Central memory CD8-positive, alpha-beta T cell (primary cell): ENCODE measurements around the gene KIFC1.
"Not testable (repeated sequence)": the region's sequence is repeated elsewhere in the genome, so short reads cannot be mapped to it uniquely, and the experiment has no call there.

ENCODE experiments used
- ATAC-seq: fragments of 150-1000 bp; cut with Tn5 transposase; replicated peaks from 2 replicates; pipeline ENCODE4 v1.10.0; 2022; ENCODE audit warnings: mild to moderate bottlenecking, moderate FRiP score, moderate number of reproducible peaks; ENCODE audit not compliant: poor library complexity, severe bottlenecking; ENCODE audit errors: extremely low read depth
- DNase-seq, 2 donors: peaks; one replicate each; pipeline ENCODE4 v3.0.0; 2021; ENCODE audit warnings: low spot score in 2 of 2
- H3K27ac Mint-ChIP-seq: one replicate; pipeline ENCODE4 v1.8.0; 2022; ENCODE audit warnings: low read depth, mild to moderate bottlenecking, moderate library complexity, mixed read lengths
- H3K27me3 Mint-ChIP-seq: one replicate; pipeline ENCODE4 v1.8.0; 2022; ENCODE audit warnings: mixed read lengths
- H3K36me3 Mint-ChIP-seq: one replicate; pipeline ENCODE4 v1.8.0; 2022; ENCODE audit warnings: mild to moderate bottlenecking, moderate library complexity, mixed read lengths; ENCODE audit not compliant: insufficient read depth
- H3K4me1 Mint-ChIP-seq: one replicate; pipeline ENCODE4 v1.8.0; 2022; ENCODE audit warnings: mixed read lengths
- H3K4me3 Mint-ChIP-seq: one replicate; pipeline ENCODE4 v1.8.0; 2022; ENCODE audit warnings: mild to moderate bottlenecking, moderate library complexity, mixed read lengths
- H3K9me3 Mint-ChIP-seq: one replicate; pipeline ENCODE4 v1.8.0; 2022; ENCODE audit warnings: mixed read lengths

KIFC1 gene

GRCh38 chr6:33364475-33365205, 27.0 kb upstream of the KIFC1 start:
- DNase-seq, ATAC-seq, H3K27ac Mint-ChIP-seq, H3K9me3 Mint-ChIP-seq, H3K4me3 Mint-ChIP-seq, H3K4me1 Mint-ChIP-seq, H3K27me3 Mint-ChIP-seq, H3K36me3 Mint-ChIP-seq: not testable (repeated sequence)

GRCh38 chr6:33365206-33365971, 26.2 kb upstream of the KIFC1 start:
- ATAC-seq, H3K4me1 Mint-ChIP-seq, H3K9me3 Mint-ChIP-seq, H3K4me3 Mint-ChIP-seq, H3K36me3 Mint-ChIP-seq, DNase-seq, H3K27ac Mint-ChIP-seq, H3K27me3 Mint-ChIP-seq: not testable (repeated sequence)

- H3K27ac Mint-ChIP-seq = no peak overlapping the region
- no peak for DNase-seq
- no peaks in the 10 kb centered on the region for H3K4me1 Mint-ChIP-seq
- no peak overlapping the region for H3K4me3 Mint-ChIP-seq
- no peaks in the 10 kb centered on the region for H3K36me3 Mint-ChIP-seq
- H3K27me3 Mint-ChIP-seq = no peaks in the 10 kb centered on the region
- ATAC-seq = no peak
- H3K9me3 Mint-ChIP-seq = no peaks in the 10 kb centered on the region
Observed at GRCh38 chr6:33367009-33367714, 24.5 kb upstream of the KIFC1 start.

- not testable (repeated sequence) for ATAC-seq, H3K4me1 Mint-ChIP-seq, DNase-seq, H3K9me3 Mint-ChIP-seq, H3K27me3 Mint-ChIP-seq, H3K36me3 Mint-ChIP-seq, H3K4me3 Mint-ChIP-seq, H3K27ac Mint-ChIP-seq
Observed at GRCh38 chr6:33367715-33368025, 24.0 kb upstream of the KIFC1 start.

GRCh38 chr6:33371901-33372300, 19.7 kb upstream of the KIFC1 start:
- not testable (repeated sequence) for H3K9me3 Mint-ChIP-seq

GRCh38 chr6:33372526-33373123, 19.0 kb upstream of the KIFC1 start:
- Mint-ChIP-seq H3K27ac (no peak overlapping the region), H3K36me3 (no peaks in the 10 kb centered on the region), H3K4me3 (no peak overlapping the region), H3K9me3 (no peaks in the 10 kb centered on the region), H3K4me1 (peaks cover 12% of the 10 kb centered on the region), H3K27me3 (no peaks in the 10 kb centered on the region)
- no peak for ATAC-seq
- no peak for DNase-seq

More at GRCh38 chr6:33371901-33372300, 19.7 kb upstream of the KIFC1 start:
- H3K4me1 Mint-ChIP-seq = peaks cover 12% of the 10 kb centered on the region
- not testable (repeated sequence) for H3K27ac Mint-ChIP-seq, ATAC-seq, DNase-seq, H3K36me3 Mint-ChIP-seq, H3K4me3 Mint-ChIP-seq, H3K27me3 Mint-ChIP-seq

- Mint-ChIP-seq H3K27ac (peak overlapping the region; percentile 94), H3K36me3 (no peaks in the 10 kb centered on the region), H3K9me3 (no peaks in the 10 kb centered on the region), H3K4me3 (peak overlapping the region; percentile 50), H3K27me3 (no peaks in the 10 kb centered on the region), H3K4me1 (peaks cover 12% of the 10 kb centered on the region)
- DNase-seq = peak in 1 of 2 donors; percentile 10
- ATAC-seq = peak; percentile 91
Observed at GRCh38 chr6:33373960-33374910, 17.4 kb upstream of the KIFC1 start.

- H3K9me3 Mint-ChIP-seq = no peaks in the 10 kb centered on the region
- H3K4me3 Mint-ChIP-seq = peak overlapping the region; percentile 50
- no peaks in the 10 kb centered on the region for H3K27me3 Mint-ChIP-seq
- DNase-seq = no peak
- H3K36me3 Mint-ChIP-seq = no peaks in the 10 kb centered on the region
- H3K27ac Mint-ChIP-seq = peak overlapping the region; percentile 94
- peaks cover 12% of the 10 kb centered on the region for H3K4me1 Mint-ChIP-seq
- no peak for ATAC-seq
Observed at GRCh38 chr6:33375143-33375671, 16.4 kb upstream of the KIFC1 start.

- Mint-ChIP-seq H3K27me3 (no peaks in the 10 kb centered on the region), H3K9me3 (no peaks in the 10 kb centered on the region), H3K4me3 (no peak overlapping the region), H3K27ac (no peak overlapping the region), H3K4me1 (peaks cover 16% of the 10 kb centered on the region), H3K36me3 (no peaks in the 10 kb centered on the region)
- no peak for DNase-seq
- no peak for ATAC-seq
Observed at GRCh38 chr6:33377171-33377570, 14.5 kb upstream of the KIFC1 start.

- not testable (repeated sequence) for H3K36me3 Mint-ChIP-seq, DNase-seq, H3K4me3 Mint-ChIP-seq, H3K27ac Mint-ChIP-seq, H3K9me3 Mint-ChIP-seq, H3K27me3 Mint-ChIP-seq, ATAC-seq
- H3K4me1 Mint-ChIP-seq = peaks cover 13% of the 10 kb centered on the region
Observed at GRCh38 chr6:33379184-33379583, 12.4 kb upstream of the KIFC1 start.

GRCh38 chr6:33380272-33380981, 11.2 kb upstream of the KIFC1 start:
- H3K27me3 Mint-ChIP-seq = no peaks in the 10 kb centered on the region
- H3K36me3 Mint-ChIP-seq = no peaks in the 10 kb centered on the region
- DNase-seq (no peak), ATAC-seq (no peak)
- H3K27ac Mint-ChIP-seq = no peak overlapping the region
- no peaks in the 10 kb centered on the region for H3K9me3 Mint-ChIP-seq
- peaks cover 4% of the 10 kb centered on the region for H3K4me1 Mint-ChIP-seq
- H3K4me3 Mint-ChIP-seq = no peak overlapping the region
